Measurements from ENCODE around the gene TBC1D22A. TPM values are rescaled to one million over a fixed set of nuclear protein-coding genes. Genes with fewer than 3 reads are reported as not detected.

TBC1D22A gene
- total and polyA plus RNA-seq, 10 of the 15 experiments (the other 5 are each of a cell fraction or from before 2014, with no cell fraction given): 0.63 to 44.7 (median 27.4) TPM

- H2AFZ ChIP-seq (ENCODE audit: control insufficient read depth, low read depth, low read length): no peak overlapping the region
- no peak overlapping the region for H3K4me2 ChIP-seq (ENCODE audit: control insufficient read depth, insufficient read depth)
- no peak overlapping the region for H3K4me3 ChIP-seq
- H3K9me3 ChIP-seq (replicated peaks; ENCODE audit: control insufficient read depth, insufficient read depth, low read length): no peaks in the 10 kb centered on the region
- no peak overlapping the region for H3K9ac ChIP-seq (ENCODE audit: control insufficient read depth, insufficient read depth, low read length)
- POLR2A ChIA-PET: no interaction called here
- in situ Hi-C loops (cut with MboI) (no loop called here), intact Hi-C loops (cut with micrococcal nuclease; ENCODE audit: unreplicated experiment) (no loop called here)
- H3K79me2 ChIP-seq (ENCODE audit: control insufficient read depth, insufficient read depth, low read length): no peaks in the 10 kb centered on the region
- H3K36me3 ChIP-seq (ENCODE audit: control insufficient read depth in 2 of 2, insufficient read depth in 2 of 2, low read length in 1 of 2): no peaks in the 10 kb centered on the region
- no TSS peak for BruUV-seq (replicated peaks)
- SMC1A ChIA-PET (ENCODE audit: uncharacterized antibody, unreplicated experiment): no interaction called here
- WGBS (ENCODE audit: insufficient coverage, insufficient replicate concordance, low lambda C conversion rate, missing lambda C conversion rate): 44% methylated on average over 6 of the region's 6 CpGs
- no peaks in the 10 kb centered on the region for H3K4me1 ChIP-seq (ENCODE audit: control insufficient read depth, insufficient read depth, low read length)
- CTCF ChIA-PET: no interaction called here
- TF ChIP-seq RFX5 (IDR thresholded peaks at IDR 0.05; ENCODE audit: low read depth, low read length) (no peak), FOS (IDR thresholded peaks at IDR 0.05; ENCODE audit: borderline replicate concordance, extremely low read depth, insufficient read length) (no peak), PKNOX1 (IDR thresholded peaks at IDR 0.05) (no peak), BACH1 (IDR thresholded peaks at IDR 0.05; ENCODE audit: borderline replicate concordance) (no peak), HDGF (IDR thresholded peaks at IDR 0.05) (no peak), NR2F1 (conservative IDR thresholded peaks at IDR 0.05) (no peak), ATF7 (IDR thresholded peaks at IDR 0.05; ENCODE audit: low read depth) (no peak), PAX8 (IDR thresholded peaks at IDR 0.05) (no peak), SMAD5 (IDR thresholded peaks at IDR 0.05; ENCODE audit: low read depth) (no peak), CHD2 (IDR thresholded peaks at IDR 0.05; ENCODE audit: borderline replicate concordance, low read depth, low read length) (no peak), KAT2A (conservative IDR thresholded peaks at IDR 0.05; ENCODE audit: control insufficient read depth, low read depth, low read length) (no peak), RUNX3 (IDR thresholded peaks at IDR 0.05; ENCODE audit: low read length) (no peak), TCF7 (IDR thresholded peaks at IDR 0.05; ENCODE audit: borderline replicate concordance) (no peak), STAT3 (IDR thresholded peaks at IDR 0.05; ENCODE audit: low read depth, low read length) (no peak), MTA3 (IDR thresholded peaks at IDR 0.05; ENCODE audit: borderline replicate concordance, low read length) (no peak), E4F1 (IDR thresholded peaks at IDR 0.05; ENCODE audit: borderline replicate concordance, partially characterized antibody) (no peak), ZNF384 (IDR thresholded peaks at IDR 0.05; ENCODE audit: borderline replicate concordance, low read depth, low read length) (no peak), MYB (IDR thresholded peaks at IDR 0.05; ENCODE audit: borderline replicate concordance, low read depth, low read length) (no peak)
- FAIRE-seq (no peak), DNase-seq (ENCODE audit: low read depth, low spot score) (no peak), ATAC-seq (no peak)
- H4K20me1 ChIP-seq (ENCODE audit: control insufficient read depth, insufficient read depth): no peaks in the 10 kb centered on the region
- H3K27ac ChIP-seq (ENCODE audit: control insufficient read depth, insufficient read depth): no peak overlapping the region
- H3K27me3 ChIP-seq (replicated peaks in 1 of 2; ENCODE audit: control insufficient read depth in 2 of 2, insufficient read depth in 2 of 2, low read length in 1 of 2): no peaks in the 10 kb centered on the region
- RAD21 ChIA-PET (ENCODE audit: unreplicated experiment): no interaction called here
Measured at GRCh38 chr22:47207387-47207786, 444.9 kb downstream of the TBC1D22A start.

All from GM12878 (cell line).